T-helper 1 cell treated with Interleukin-12 subunit alpha and Interleukin-12 subunit beta and Interleukin-4 antibody, amounts not matched to agents 30 ng/mL and 1 ng/mL, for 36 hours (primary cell): ENCODE results near the gene APOLD1. TPM values are rescaled to one million over a fixed set of nuclear protein-coding genes. Genes with fewer than 3 reads are reported as not detected.
"Not testable (repeated sequence)": the region's sequence is repeated elsewhere in the genome, so short reads cannot be mapped to it uniquely, and the experiment has no call there.

Source experiments
- intact Hi-C: fragments of 100-400 bp; cut with micrococcal nuclease; formaldehyde crosslinking; loops from one replicate; pipeline ENCODE4 v1.15.1; 2024
- total RNA-seq: library from RNA; stranded (reverse); gene quantifications from 2 replicates; pipeline ENCODE4 v1.2.3, GENCODE V29; 2022

The APOLD1 gene
- total RNA-seq, 1 donor from 2014 or later: 11.0 TPM

- intact Hi-C loops: no loop called here
Measured at GRCh38 chr12:12806784-12807516, 21.5 kb downstream of the APOLD1 start.

DNA sequence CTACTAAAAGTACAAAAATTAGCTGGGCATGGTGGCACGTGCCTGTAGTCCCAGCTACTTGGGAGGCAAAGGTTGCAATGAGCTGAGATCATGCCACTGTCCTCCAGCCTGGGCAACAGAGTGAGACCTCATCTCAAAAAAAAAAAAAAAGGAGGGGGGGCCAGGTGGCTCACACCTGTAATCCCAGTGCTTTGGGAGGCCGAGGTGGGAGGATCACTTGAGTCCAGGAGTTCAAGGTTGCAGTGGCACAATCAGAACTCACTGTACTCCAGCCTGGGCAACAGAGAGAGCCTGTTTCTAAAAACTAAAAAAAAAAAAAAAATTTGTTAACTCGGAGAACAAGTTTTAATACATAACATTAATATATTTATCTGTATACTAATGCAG, 22.1 kb downstream of the APOLD1 start:
- intact Hi-C loops: not testable (repeated sequence)

- intact Hi-C loops: loop anchor here (1.0 to 2.0 kb wide), 4 partner anchors 20 to 294 kb away; no protein-coding TSS in a partner anchor
Measured at GRCh38 chr12:12807970-12808702, 22.7 kb downstream of the APOLD1 start.

- intact Hi-C loops: loop anchor here (10.0 kb wide), 2 partner anchors 1156 to 1964 kb away; a partner anchor contains a TSS
Measured at GRCh38 chr12:12810553-12811021, 25.1 kb downstream of the APOLD1 start.

GRCh38 chr12:12811343-12811742, 25.9 kb downstream of the APOLD1 start:
- intact Hi-C loops: loop anchor here (10.0 kb wide), 2 partner anchors 1157 to 1963 kb away; a partner anchor contains a TSS

- intact Hi-C loops: loop anchor here (2.0 to 10.0 kb wide), 5 partner anchors 199 to 1963 kb away; a partner anchor contains a TSS
Measured at GRCh38 chr12:12812174-12812573, 26.7 kb downstream of the APOLD1 start.

DNA sequence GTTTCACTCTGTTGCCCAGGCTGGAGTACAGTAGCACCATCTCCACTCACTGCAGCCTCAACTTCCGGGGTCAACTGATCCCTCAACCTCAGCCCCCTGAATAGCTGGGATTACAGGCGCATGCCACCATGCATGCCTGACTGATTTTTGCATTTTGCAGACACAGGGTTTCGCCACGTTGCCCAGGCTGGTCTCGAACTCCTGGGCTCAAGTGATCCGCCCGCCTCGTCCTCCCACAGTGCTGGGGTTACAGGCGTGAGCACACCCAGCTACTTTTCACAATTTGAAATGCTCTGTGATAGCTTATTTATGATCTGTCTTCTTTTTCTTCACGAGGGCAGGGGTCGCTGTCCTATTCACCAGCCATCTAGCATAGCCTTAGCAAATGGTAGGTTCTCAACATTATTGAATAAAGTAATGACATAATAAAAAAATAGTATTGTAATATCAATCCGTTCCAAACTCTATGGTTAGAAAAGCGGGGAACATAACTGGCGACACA, 27.2 kb downstream of the APOLD1 start:
- intact Hi-C loops: loop anchor here (1.0 to 10.0 kb wide), 14 partner anchors 24 to 1962 kb away; partner anchors contain the start of genes BORCS5, GPR19, GPRC5A and HEBP1

- intact Hi-C loops: loop anchor here (1.0 to 10.0 kb wide), 14 partner anchors 24 to 1961 kb away; partner anchors contain the start of genes BORCS5, GPR19, GPRC5A and HEBP1
Measured at GRCh38 chr12:12813120-12814101, 28.0 kb downstream of the APOLD1 start, which contains the start of gene DDX47. TSS of gene DDX47 (plus strand) at chr12:12813346. CDS start at chr12:12813368, 22 bp downstream.

DNA sequence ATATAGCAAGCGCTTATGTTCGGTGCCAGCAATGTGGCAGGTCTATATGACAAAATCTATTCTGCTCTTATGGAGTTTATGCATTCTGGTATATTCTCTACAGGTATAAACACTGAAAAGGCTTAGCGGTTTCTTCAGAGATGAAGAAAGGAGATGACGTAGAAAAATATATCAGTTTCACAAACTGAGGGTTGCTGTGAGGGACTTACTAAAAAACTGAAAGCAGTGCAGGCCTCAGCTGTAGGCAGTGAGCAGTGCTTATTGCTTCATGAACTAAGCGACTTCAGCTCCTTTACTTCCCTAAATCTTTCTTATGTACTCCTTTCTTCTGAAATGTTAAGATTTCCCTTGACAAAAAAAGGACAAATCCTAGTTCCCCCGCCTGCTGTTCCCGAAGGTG, 32.2 kb downstream of the APOLD1 start:
- intact Hi-C loops: loop anchor here (10.0 kb wide), 2 partner anchors 1163 to 1957 kb away; a partner anchor contains a TSS

GRCh38 chr12:12818701-12819100, 33.2 kb downstream of the APOLD1 start:
- intact Hi-C loops: loop anchor here (10.0 kb wide), 2 partner anchors 1164 to 1956 kb away; a partner anchor contains a TSS

GRCh38 chr12:12819221-12819620, 33.8 kb downstream of the APOLD1 start:
- intact Hi-C loops: loop anchor here (10.0 kb wide), 2 partner anchors 1164 to 1956 kb away; a partner anchor contains a TSS

- intact Hi-C loops: loop anchor here (10.0 kb wide), 2 partner anchors 1165 to 1955 kb away; a partner anchor contains a TSS
Measured at GRCh38 chr12:12819752-12820311, 34.4 kb downstream of the APOLD1 start.

GRCh38 chr12:12820376-12820775, 34.9 kb downstream of the APOLD1 start:
- intact Hi-C loops: not testable (repeated sequence)

DNA sequence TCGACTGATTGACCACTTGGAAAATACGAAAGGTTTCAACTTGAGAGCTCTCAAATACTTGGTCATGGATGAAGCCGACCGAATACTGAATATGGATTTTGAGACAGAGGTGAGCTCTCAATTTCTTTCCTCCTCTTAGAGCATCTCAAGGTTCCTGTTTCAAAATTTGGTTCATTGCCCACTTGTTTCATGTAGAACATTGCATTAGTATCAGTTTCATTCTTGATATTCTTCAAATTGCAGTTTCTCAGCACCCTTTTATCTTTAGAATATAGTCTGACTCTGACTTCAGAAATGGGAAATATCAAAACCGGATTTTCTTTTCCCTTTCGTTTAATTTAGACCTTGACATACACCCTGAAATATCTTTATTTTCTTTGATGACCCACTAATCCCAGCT, 36.5 kb downstream of the APOLD1 start:
- intact Hi-C loops: no loop called here

DNA sequence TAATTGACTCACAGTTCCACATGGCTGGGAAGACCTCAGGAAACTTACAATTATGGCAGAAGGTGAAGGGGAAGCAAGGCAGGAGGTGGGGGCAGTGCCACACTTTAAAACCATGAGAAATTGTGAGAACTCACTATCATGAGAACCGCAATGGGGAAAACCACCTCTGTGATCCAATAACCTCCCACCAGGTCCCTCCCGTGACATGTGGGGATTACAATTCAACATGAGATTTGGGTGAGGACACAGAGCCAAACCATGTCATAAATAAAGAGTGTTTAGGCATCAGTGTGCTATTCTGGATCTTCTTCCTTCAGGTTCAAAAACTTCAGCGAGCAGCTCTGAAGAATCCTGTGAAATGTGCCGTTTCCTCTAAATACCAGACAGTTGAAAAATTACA, 37.4 kb downstream of the APOLD1 start:
- intact Hi-C loops: no loop called here

DNA sequence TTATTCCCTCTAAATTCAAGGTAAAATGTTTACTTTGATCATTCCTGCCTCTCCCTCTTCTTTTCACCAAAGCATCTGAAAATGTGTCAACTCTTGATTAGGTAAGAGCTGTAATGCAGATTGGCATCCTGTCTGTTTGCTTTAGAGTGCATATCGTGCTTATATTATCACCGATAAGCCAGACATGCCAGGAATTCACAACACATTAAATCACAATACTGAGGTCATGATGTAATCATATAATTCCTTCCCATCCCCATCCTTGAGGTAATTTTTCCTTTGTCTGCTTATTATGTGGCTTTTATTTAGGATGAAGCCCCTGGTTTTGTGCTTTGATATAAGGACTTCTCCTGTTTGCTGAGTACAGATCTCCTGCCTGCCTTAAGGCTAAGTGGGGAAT, 37.8 kb downstream of the APOLD1 start:
- intact Hi-C loops: no loop called here

DNA sequence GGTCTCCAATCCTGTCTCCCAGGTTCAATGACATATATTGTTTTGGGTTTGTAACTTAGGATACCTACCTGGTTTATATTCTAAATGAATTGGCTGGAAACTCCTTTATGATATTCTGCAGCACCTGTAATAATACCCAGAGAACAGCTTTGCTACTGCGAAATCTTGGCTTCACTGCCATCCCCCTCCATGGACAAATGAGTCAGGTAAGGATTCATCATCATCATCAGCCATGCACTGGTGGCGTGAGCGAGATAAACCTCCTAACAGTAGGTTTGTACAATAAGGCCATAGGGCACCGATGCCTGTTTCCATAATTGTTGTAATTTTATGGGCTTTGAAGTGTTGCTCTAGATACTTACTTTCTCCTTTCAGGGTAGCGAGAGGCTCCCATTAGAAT, 38.4 kb downstream of the APOLD1 start:
- intact Hi-C loops: no loop called here

GRCh38 chr12:12835378-12836146, 50.1 kb downstream of the APOLD1 start:
- intact Hi-C loops: loop anchor here (2.0 to 5.0 kb wide), 3 partner anchors 55 to 167 kb away; partner anchors contain the start of genes GPRC5A and HEBP1

GRCh38 chr12:12836571-12836970, 51.1 kb downstream of the APOLD1 start:
- intact Hi-C loops: loop anchor here (2.0 to 5.0 kb wide), 3 partner anchors 54 to 166 kb away; partner anchors contain the start of genes GPRC5A and HEBP1
